ENCODE data around the gene NUFIP1. TPM values are rescaled to one million over a fixed set of nuclear protein-coding genes. Genes with fewer than 3 reads are reported as not detected.

NUFIP1 gene
- total and polyA plus RNA-seq, 2 of the 8 experiments (the other 6 are each of a cell fraction or from before 2014, with no cell fraction given) = 4.6 to 16.6 TPM

GRCh38 chr13:44906713-44907112, 82.6 kb downstream of the NUFIP1 start:
- Histone ChIP-seq H3K23me2 (ENCODE audit: low read depth, low read length) (no peaks in the 10 kb centered on the region), H3K27ac (ENCODE audit: low read depth, low read length) (no peak overlapping the region), H3K56ac (replicated peaks; ENCODE audit: insufficient read length, low read depth, low read length) (no peak overlapping the region)
- TF ChIP-seq SP4 (IDR thresholded peaks at IDR 0.05; ENCODE audit: low read length) = no peak
- no peak for TF ChIP-seq BACH1 (IDR thresholded peaks at IDR 0.05; ENCODE audit: low read length)
- TF ChIP-seq SIN3A (conservative IDR thresholded peaks at IDR 0.05 in 1 of 2, IDR thresholded peaks at IDR 0.05 in 1 of 2; ENCODE audit: low read depth in 1 of 2, low read length in 2 of 2) = no peak
- no peak for TF ChIP-seq HDAC2 (IDR thresholded peaks at IDR 0.05; ENCODE audit: borderline replicate concordance in 1 of 2, low read depth in 2 of 2, low read length in 2 of 2)
- TF ChIP-seq CHD1 (IDR thresholded peaks at IDR 0.05; ENCODE audit: low read depth, low read length) = no peak
- no peak for TF ChIP-seq ASH2L (IDR thresholded peaks at IDR 0.05; ENCODE audit: low read length)
- no peak for TF ChIP-seq TAF1 (IDR thresholded peaks at IDR 0.05; ENCODE audit: low read depth, low read length)
- no peak for TF ChIP-seq YY1 (IDR thresholded peaks at IDR 0.05; ENCODE audit: low read depth, low read length)
- TF ChIP-seq TEAD4 (IDR thresholded peaks at IDR 0.05; ENCODE audit: low read depth, low read length) = no peak
- no peak for TF ChIP-seq KDM1A (IDR thresholded peaks at IDR 0.05; ENCODE audit: borderline replicate concordance, low read length)
- TF ChIP-seq RXRA (IDR thresholded peaks at IDR 0.05; ENCODE audit: insufficient read depth, low read depth, low read length) = no peak
- no peak for TF ChIP-seq SIRT6 (IDR thresholded peaks at IDR 0.05; ENCODE audit: low read length)
- TF ChIP-seq SIX5 (IDR thresholded peaks at IDR 0.05; ENCODE audit: low read depth, low read length) = no peak
- TF ChIP-seq E2F6 (IDR thresholded peaks at IDR 0.05) = no peak
- no peak for TF ChIP-seq POLR2A (IDR thresholded peaks at IDR 0.05; ENCODE audit: control extremely low read depth in 1 of 2, low read depth in 2 of 2, low read length in 2 of 2)

More at GRCh38 chr13:44906713-44907112, 82.6 kb downstream of the NUFIP1 start:
- H2BK12ac ChIP-seq (ENCODE audit: low read depth, low read length) = no peak overlapping the region
- peak overlapping the region; percentile 96 for H2AFZ ChIP-seq (ENCODE audit: low read length)
- H2BK20ac ChIP-seq (ENCODE audit: low read length) = no peak overlapping the region
- H3K36me3 ChIP-seq (ENCODE audit: control insufficient read depth in 2 of 4, insufficient read depth in 4 of 4, low read length in 3 of 4) = no peaks in the 10 kb centered on the region
- no peak overlapping the region for H3K4me3 ChIP-seq (ENCODE audit: extremely low read depth in 1 of 4, insufficient read depth in 2 of 4, low read depth in 3 of 4, low read length in 4 of 4)
- ChIA-PET POLR2A (ENCODE audit: partially characterized antibody) (interaction anchor here (1.8 to 2.3 kb wide), 2 partner anchors 9 to 11 kb away, joined by 5 to 8 read pairs; no protein-coding TSS in a partner anchor), CTCF (ENCODE audit: partially characterized antibody) (interaction anchor here (0.8 to 2.5 kb wide), 8 partner anchors 10 to 663 kb away, joined by 3 to 8 read pairs (median 5); no protein-coding TSS in a partner anchor)
- H2AK5ac ChIP-seq (ENCODE audit: low read depth, low read length) = no peak overlapping the region
- H3K27me3 ChIP-seq (replicated peaks in 1 of 4; ENCODE audit: control insufficient read depth in 3 of 4, extremely low read depth in 1 of 4, insufficient read depth in 3 of 4, low read length in 3 of 4) = no peaks in the 10 kb centered on the region
- no peak overlapping the region for H3K4ac ChIP-seq (replicated peaks; ENCODE audit: insufficient read length, low read depth, low read length)
- H4K5ac ChIP-seq (ENCODE audit: insufficient read length, low read depth, low read length) = no peak overlapping the region
- no peak overlapping the region for H2BK5ac ChIP-seq (ENCODE audit: low read depth, low read length)
- no peak overlapping the region for H3K4me2 ChIP-seq (ENCODE audit: insufficient read depth in 1 of 2, low read depth in 2 of 2, low read length in 2 of 2)
- no peak overlapping the region for H3K14ac ChIP-seq (ENCODE audit: insufficient read length)
- WGBS, 2 experiments (ENCODE audit: extremely low coverage in 1 of 2, insufficient coverage in 1 of 2, insufficient read length in 1 of 2, insufficient replicate concordance in 2 of 2, low coverage in 1 of 2, low lambda C conversion rate in 2 of 2, missing lambda C conversion rate in 1 of 2) = 75% methylated on average over 6 of the region's 6 CpGs; no CpG with 5 or more reads in 1 of the 2 experiments
- H3K79me2 ChIP-seq (ENCODE audit: control insufficient read depth in 1 of 2, insufficient read depth in 2 of 2, low read length in 2 of 2) = no peaks in the 10 kb centered on the region
- FAIRE-seq (no peak), DNase-seq (ENCODE audit: low read depth in 1 of 2, low spot score in 2 of 2) (no peak)
- no peaks in the 10 kb centered on the region for H4K20me1 ChIP-seq (replicated peaks in 1 of 2; ENCODE audit: control insufficient read depth in 1 of 2, insufficient read depth in 2 of 2, low read length in 2 of 2)
- no peak overlapping the region for H2BK15ac ChIP-seq (ENCODE audit: low read length)
- H4K91ac ChIP-seq (replicated peaks; ENCODE audit: insufficient read length, low read length) = no peak overlapping the region
- no peaks in the 10 kb centered on the region for H3K79me1 ChIP-seq (ENCODE audit: low read depth, low read length)
- H3K18ac ChIP-seq (ENCODE audit: extremely low read depth, low read length) = no peak overlapping the region
- no peak overlapping the region for H2BK120ac ChIP-seq (replicated peaks; ENCODE audit: low read depth, low read length)
- peaks cover 0 to 9% (median 3%) of the 10 kb centered on the region in 4 experiments; a peak in 3 of 7 replicates for H3K4me1 ChIP-seq (replicated peaks in 1 of 4; ENCODE audit: control insufficient read depth in 3 of 4, insufficient read depth in 4 of 4, low read length in 3 of 4)
- H3K9ac ChIP-seq (replicated peaks in 1 of 4; ENCODE audit: extremely low read depth in 1 of 4, low read depth in 3 of 4, low read length in 3 of 4) = no peak overlapping the region
- peaks cover 7 to 10% of the 10 kb centered on the region in 2 experiments for H3K9me3 ChIP-seq (ENCODE audit: insufficient read depth in 2 of 2, low read depth in 1 of 2, low read length in 1 of 2)
- no peak overlapping the region for H4K8ac ChIP-seq (ENCODE audit: extremely low read depth, insufficient read depth, low read length)
- no peak overlapping the region for H3K23ac ChIP-seq (ENCODE audit: insufficient read length)
